PC-9 (cell line): ENCODE results near the gene ARHGAP32.

Experiments used
- CTCF ChIP-seq: fragments of 200-600 bp; sonication (generic); conservative IDR thresholded peaks from 2 replicates; pipeline ENCODE4 v1.6.1; 2017; ENCODE audit warnings: mixed run types, antibody characterized with exemption, mild to moderate bottlenecking, moderate library complexity
- EZH2 ChIP-seq: fragments of 200-600 bp; sonication (generic); IDR thresholded peaks from 2 replicates; pipeline ENCODE4 v1.8.0; 2017; ENCODE audit warnings: antibody characterized with exemption, low read depth

GRCh38 chr11:129090056-129090455 lies 102.1 kb downstream of the ARHGAP32 start:
- TF ChIP-seq CTCF: no peak
- no peak for TF ChIP-seq EZH2
